Measurements from ENCODE around the gene CACNA1C. TPM values are rescaled to one million over a fixed set of nuclear protein-coding genes. Genes with fewer than 3 reads are reported as not detected.

Gene CACNA1C
- total RNA-seq, 1 donor from 2014 or later, result 1.5 TPM

DNA sequence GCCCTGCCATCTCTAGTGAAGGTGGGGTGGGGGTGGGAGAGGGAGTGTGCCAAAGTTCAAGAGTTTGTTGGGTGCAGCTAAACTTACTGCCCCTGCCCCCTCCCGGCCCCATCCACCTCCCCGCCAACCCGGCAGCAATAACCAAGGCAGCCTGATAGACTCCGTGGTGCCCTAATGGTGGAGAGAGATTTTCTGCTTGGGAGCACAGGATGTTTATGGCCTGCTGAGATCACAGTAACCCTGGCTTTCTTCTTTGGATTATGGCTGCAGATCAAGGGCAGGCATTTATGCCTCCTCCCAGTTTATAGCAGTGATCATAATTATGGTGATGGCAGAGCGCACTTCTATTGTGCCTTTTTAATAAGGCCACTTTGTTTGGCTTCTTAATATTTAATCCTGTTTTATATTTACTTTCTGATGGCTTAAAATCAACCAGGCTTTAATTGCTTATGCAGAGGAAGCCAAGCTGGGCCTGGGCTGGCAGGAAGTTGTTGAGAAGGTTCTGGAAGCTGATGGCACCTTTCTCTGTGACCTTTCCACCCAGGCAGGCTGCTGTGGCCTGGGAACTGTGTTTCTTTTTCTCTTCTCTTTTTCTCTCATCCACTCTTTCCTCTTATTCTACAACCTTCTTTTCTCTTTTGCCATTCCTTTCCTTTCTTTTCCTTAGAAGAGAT, 485.2 kb downstream of the CACNA1C start:
- no peak for DNase-seq

DNA sequence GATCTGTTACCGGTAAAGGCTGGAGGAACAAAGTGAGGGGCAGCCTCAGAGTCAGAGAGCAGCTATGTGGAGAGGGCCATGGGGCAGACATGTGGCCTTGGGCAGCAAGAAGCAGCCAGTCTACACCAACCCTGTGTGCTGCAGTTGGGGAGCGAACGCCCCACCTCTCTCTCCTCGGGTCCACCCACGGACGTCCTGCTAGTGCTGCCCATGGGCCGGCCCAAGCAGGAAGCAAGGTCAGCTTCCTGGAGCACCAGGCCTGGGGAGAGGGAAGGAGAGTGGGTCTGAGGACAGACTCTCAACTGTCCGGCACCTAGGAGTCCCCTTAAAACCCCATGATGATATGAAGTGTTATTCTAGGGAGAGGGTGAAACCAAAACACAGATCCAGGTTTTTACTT, 487.2 kb downstream of the CACNA1C start:
- DNase-seq, result peak; percentile 17

DNA sequence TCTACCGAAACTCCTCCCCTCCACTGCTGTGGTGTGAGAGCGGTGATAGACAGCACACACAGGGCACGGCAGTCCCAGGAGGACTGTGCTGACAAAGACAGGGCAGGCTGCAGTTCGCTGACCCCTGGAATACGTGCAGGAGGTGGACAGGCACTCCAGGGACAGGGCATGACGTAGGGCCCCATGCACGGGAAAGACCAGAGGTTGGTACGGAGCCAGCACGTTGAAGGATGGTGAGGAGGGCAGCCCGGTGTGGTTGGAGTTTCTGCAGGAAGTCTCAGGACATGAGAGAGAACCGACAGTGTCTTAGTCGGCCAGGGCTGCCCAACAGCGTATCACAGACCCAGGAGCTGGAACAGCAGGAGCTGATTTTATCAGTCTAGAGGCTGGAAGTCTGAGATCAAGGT, 487.8 kb downstream of the CACNA1C start:
- DNase-seq, result no peak

DNA sequence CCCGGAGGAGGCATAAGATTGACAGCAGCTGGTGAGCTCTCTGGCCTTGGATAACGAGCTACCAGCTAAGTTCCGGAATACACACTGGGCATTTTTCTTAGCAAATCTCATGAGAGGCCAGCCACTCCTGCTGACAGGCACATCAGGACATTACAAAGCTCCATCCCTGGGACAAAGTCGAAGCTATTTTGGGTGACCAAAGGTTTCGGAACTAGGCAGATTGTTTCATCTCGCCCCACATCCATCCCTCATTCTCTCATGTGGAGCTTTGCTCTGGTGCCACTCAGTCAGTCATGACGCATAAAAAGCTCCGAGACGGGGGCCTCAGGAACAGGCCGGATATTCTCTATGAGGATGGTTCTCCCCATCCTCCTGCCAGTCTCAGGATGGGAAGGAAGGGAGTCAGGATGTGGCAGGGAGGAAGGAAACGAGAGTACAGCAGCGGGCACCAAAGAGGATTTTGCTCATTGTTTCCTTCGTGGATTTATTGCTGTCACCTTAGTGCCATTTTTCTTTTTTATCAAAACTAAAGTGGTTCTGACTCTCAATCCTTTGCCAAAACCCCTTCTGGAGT, 488.9 kb downstream of the CACNA1C start:
- DNase-seq, result no peak

DNA sequence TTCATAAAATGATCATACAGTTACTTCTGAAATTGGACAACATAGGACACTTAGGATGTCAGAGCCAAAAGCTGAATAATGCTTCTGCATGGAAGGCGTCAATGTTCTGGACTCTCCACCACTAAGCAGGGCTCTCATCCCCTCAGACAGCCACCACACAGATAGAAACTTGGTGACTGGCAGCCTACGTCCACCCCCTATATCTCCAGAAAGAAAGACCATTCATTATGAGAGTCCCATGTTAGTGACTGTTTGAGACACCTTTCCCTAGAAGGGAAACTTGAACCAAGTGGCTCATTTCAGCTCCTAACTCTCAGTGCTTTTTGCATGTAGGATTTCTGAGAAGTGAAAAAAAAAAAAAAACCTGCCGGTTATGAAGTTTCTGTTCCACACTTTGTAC, 491.0 kb downstream of the CACNA1C start:
- DNase-seq, result no peak

DNA sequence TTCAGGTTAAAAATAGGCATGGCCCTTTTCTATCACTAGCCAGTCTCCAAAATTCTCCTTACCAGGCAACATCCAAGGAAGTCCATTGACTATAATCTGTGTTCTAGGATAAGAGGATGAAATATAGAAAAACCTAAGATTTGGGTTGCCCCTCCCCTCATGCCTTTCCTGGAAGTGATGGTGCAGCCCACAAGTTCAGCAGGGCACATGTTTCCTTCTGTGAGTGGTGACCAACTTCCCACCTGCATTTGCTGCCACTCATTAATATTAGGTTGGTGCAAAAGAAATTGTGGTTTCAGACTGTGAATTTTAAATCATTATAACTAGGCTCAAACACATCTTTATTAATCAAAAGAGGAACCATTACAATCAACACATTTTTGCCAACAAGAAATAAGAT, 491.4 kb downstream of the CACNA1C start:
- DNase-seq, result no peak

DNA sequence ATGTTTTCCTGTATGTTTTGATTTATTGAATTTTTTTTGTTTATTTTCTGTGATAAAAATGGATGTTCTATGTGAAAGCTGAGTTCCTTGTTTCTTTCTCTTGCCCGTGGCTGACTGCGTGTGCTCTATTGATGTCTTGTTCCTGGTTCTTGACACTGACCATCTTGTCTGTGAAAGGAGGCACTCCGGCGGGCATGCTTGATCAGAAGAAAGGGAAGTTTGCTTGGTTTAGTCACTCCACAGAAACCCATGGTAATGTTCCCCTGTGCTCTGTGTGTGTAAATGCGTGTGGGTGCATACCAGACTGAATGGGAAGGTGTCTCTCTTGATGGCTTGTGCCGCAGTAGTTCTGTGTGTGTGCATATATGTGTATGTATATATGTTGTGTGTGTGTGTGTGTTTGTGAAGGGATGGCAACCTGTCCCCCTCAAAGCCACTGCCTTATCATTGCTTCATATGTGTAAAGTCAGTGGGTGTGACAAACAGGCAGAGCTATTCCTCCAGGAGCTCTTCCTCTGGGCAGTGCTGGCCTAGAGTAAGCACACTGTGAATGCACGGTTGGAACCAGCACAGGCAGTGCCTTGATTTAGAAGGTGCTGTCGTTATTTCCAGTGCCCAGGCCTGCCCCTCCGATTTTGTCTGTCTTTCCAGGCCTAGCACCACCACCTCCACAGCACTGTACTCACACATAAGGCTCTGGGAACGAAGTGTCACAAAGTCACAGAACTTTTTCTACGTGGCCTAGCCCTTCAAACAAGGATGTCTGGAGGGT, 494.7 kb downstream of the CACNA1C start:
- DNase-seq, result no peak

DNA sequence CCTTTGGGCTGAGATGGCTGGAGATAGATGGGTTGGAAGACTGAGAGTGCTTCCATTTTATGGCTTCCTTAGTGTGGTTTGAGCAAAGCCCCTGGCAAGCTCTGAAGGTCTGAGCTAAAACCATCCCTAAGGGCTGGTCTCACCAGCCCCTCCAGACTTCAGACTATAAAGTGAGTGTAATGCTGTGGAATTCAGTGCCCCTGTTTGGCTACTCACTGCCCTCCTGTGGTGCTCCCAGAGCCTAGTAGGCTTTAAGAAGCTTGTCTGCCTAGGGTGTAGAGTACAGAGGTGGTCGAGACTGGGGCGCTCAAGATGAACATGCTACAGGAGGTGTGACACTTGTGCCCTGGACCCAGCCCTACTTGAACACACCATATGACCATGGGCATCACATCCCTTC, 495.3 kb downstream of the CACNA1C start:
- DNase-seq, result no peak

DNA sequence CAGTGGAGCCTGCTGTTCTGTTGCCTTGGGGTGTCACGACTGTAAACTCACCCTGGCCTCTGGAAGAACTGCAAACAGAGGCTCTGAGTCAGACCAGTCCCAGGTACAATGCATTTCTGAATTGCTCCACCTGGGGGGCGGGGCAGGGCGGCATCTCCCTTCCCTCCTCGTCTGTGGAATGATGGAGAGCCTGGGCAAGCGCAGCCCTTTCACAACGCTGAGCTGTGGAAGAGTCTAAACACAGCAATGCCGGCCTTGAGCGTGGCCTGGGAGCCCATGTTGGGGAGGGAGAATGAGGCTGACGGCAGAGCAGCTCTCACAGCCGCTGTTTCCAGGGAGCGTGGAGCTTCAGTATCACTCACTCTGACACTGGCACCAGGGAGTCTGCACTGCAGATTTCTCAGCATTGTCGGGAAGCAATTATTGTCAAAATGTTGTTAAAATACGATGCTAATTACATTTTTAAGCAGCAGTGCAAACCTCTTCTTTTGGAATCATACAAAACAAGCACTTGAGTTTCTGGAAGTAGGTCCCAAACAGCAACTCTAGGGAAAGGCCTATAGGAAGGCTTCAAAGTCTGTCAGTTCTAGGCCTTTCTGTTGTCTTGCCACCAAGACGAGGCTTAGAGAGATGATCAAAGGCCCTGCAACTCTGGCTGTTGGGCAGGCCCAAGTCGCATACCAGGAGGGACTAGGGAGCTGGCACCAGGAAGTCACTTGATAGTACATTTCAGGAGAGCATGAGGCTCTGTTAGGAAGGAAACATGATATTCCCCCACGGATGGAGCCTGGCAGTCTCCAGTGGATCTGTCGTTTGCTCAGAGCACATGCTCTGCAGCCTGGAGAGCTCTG, 498.0 kb downstream of the CACNA1C start:
- no peak for DNase-seq

DNA sequence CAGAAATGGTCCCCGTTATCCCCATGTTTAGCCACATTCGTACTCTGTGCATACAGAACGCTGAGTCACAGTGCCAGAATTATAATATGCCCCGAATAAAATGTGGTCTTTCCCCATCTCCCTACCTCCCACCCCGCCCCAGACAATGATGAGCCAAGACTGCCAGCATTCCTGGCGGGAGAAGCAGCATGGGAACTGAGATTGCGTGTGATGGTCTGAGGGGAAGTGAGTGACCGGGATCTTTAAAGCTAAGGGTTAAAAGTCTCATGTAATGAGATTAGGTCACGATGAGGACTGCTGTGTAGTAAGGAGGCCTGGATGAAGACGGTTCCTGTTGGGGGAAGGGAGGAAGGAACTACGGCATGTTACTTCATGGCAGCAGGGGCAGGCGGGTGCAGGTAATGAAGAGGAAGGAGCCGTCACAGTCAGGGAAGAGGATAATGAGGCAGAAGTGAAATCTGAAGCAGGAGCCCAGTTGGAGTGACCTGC, 498.7 kb downstream of the CACNA1C start:
- DNase-seq, result no peak

DNA sequence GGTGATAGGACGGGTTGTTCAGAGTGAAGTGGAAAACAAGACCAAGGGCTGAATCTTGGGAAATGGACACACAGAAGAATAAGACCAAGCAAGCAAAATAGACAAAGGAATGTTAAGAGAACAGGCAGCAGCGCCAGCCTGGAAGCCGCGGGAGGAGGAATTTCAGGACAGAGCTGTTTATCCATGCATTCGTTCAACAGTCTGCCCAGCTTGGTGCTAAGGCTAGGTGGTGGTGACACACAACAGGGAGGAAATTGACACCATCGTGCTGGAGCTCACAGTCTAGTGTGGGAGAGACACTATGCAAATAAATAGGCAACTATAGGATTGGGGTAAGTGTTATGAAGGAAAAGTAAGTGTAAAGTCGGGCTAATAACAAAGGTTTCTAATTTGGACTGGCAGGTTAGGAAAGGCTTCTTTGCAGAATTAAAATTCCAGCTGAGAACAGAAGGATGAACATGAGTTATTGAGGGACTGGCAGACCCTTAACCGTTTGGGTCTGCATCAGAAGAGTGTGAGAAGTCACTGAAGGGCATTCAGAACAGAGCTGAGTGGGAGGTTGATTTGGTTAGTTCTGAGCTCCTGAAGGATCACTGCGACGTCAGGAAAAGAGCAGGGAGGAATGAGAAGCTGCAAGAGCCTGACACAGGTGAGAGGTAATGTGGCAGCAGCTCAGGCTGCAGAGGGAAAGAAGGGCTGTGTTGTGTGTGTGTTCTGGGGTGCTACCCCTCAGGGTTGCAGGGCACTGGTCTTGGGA, 499.4 kb downstream of the CACNA1C start:
- no peak for DNase-seq

DNA sequence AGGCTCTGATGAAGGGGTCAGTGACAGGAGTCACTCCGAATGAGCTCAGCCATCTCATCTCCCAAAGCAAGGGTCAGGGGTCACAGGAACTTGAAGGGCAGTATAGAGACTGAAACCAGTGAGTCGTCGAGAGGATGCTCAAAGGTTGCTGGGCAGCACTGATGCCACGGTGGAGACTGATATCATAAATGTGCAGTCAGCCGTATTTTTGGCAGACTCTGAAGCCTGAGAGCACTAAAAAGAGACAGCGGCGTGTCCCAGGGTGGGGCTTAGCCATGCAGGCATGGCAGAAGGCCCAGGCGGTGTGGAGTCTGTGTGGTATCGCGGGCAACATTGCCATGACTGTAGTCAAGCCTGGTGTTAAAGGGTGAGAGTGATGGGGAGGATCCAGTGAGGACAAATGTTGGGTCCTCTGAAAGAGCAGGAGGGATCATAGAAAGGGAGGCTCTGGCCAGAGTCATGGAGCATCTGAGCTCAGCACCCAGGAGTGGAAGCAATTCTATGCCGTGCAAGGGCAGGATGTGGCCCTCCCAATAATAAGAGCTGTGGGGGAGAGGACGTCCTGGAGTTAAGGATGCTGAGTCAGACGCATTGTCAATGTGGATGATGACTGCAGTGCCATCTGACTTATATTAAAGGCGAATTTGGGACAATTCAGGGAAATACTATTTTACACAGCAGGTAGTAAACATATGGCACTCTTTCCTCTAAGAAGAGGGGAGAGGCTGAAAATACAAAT, 500.8 kb downstream of the CACNA1C start:
- peak; percentile 34 for DNase-seq

DNA sequence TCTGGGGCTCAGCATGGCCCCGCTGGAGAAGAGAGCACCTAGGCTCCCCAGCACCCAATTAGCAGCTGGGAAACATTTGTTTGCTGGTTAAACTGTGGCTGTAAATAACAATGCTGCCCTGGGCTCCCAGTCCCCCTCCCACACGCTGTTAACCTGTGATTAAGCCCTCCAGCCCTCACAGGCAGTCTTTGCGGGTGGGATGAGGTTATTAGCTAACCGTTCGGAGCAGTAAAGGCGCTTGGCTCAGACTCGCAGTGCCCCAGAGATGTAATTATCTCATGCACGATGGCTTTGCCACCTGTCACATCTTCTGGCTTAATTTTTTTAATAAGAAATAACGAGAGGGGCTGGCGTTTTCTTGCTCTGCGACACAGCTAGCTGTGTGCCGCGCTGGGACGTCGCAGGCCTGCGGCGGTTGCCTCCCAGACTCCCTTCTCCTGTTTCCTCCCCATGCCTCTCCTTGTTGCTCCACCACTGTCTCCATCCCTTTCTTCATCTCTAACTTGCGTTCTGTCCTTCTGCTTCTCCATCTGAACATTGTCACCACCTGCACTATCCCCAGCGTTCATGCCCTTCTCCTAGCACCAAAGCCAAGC, 502.8 kb downstream of the CACNA1C start:
- DNase-seq, result no peak

DNA sequence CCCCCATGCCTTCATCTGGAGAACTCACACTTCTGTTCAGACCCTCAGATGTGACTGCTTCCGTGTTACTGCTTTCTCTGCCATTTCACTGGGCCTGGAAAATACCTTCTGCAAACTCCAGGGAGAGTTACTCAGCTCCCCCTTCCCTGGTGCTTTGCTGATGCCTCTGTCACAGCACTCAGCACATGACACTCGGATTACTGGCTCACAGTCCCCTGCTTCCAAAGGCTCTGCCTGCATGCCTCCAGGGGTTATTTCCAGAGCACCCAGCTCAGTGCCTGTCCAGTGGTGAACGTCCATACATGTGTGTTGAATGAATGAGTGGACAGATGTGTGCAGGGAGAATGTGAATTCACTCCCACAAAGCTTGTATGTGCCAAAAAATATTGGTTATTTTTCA, 504.8 kb downstream of the CACNA1C start:
- DNase-seq, result no peak

DNA sequence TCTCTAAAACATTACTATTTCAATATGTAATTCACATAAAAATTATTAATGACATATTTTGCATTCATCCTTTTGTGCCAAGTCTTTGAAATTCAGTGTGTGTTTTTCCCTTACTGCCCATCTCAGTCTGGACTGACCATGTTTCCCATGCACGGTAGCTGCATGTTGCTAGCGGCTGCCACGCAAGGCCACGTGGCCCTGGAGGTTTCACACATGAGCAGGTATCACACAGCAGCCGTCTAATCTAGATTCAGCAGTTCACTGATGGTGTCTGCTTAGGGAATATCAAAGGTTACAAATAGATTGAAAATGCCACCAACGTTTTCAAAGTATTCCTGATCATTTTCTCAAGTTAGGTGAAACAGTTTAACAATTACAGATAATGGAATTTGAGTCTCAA, 507.1 kb downstream of the CACNA1C start:
- DNase-seq, result no peak

DNA sequence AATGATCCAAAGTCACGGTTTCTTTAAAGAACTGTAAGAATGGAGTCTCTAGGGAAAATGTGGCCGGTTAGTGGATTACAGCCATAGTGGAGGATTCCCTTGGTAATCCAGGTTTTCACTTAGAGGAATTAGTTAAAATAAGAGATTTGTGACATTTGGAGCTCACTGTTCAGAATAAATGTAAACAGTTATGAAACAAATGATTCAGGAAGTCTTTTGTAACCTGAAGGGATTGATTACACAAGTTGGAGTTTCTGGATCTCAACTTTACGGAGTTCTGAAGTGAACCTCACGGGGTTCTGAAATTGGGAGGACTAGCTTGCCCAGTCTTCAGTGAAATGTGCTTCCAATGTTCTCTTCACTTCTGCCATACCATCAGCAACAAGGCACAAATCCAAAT, 507.6 kb downstream of the CACNA1C start:
- no peak for DNase-seq

DNA sequence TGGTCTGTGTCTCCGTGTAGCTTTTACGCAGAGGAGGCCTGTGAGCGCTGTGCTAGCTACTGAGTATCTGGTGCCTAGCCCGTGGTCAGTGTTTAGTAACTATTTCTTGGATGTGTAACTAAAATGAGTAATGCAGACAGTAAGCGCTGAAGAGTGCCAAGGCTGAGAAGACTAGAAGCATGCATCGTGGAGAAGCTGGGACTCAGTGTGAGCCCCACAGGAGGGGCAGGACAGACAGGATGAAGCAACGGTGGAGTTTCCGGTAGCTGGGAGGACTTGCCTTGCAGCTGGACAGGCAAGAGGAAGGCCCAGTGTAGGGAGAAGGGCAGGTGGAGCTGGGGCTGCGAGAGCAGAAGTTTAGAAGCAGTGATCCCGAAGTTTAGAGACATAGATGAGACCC, 508.6 kb downstream of the CACNA1C start:
- no peak for DNase-seq

DNA sequence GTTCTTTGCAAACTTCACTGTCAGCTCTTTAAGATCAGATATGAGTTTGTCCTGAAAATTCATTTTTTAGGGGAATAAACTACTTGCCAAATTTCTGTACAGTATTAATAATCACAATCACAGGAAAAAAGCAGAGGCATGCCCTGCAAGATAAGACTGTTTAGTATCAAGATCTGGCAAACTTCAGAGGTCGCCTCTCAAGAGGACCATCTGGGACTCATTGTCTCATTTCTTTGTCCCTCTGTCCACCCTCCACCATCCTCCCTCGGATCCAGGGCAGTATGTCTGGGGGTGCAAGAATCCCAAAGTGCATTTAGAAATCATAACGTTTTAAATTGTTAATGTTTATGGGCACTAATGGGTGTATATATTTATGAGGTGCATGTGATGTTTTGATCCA, 509.6 kb downstream of the CACNA1C start:
- DNase-seq, result no peak

DNA sequence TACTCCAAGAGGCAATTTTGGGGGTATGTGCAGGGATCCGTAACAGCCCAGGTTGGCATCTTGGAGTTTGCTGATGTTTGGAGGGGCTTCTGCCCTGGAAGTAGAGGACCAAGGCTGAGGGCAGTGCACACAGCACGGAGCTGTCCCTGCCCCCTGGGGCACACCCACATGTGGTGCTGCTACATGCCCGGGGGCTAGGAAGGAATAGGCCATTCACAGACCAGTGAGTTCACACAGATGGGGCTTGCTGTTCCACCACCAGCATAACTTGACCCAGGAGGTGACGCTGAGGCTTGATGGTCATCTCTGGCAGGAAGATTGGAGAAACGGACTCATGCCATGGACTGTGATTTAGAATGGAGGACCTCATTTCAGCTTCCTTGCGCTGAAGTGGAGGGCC, 510.9 kb downstream of the CACNA1C start:
- no peak for DNase-seq

DNA sequence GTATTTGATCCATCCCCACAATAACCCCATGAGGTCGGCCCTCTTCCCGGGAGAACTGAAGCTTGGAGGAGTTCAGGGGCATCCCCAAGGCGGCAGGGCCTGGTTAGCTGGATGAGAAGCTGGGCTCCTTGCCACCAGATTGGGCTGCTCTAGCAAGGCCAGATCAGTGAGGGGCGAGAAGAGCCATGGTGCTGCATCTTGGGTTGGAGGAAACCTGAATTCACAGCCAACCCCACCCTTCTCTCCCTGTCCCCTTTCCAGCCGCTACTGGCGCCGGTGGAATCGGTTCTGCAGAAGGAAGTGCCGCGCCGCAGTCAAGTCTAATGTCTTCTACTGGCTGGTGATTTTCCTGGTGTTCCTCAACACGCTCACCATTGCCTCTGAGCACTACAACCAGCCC, 513.4 kb downstream of the CACNA1C start:
- no peak for DNase-seq

DNA sequence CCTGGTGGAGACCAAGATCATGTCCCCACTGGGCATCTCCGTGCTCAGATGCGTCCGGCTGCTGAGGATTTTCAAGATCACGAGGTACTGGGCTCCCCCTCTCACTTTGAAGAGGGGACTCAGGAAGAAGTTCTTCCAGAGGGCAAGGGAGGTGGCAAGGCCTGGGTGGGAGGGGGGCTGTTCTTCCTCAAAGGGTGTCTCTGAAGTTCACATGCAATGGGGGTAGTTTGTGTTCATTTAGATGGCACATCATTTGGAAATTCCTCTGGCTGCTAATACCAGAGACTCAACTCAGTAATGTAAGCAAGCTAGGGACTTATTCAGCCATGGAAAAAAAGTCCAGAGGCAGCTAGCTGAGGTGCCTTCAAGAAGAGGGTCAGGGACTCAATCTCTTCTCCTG, 514.9 kb downstream of the CACNA1C start:
- no peak for DNase-seq
